HUDEP-2 (cell line): ENCODE results near the gene YTHDC2.
"Not testable (repeated sequence)": the region's sequence is repeated elsewhere in the genome, so short reads cannot be mapped to it uniquely, and the experiment has no call there.

ENCODE experiments used
- DNase-seq, 76 experiments: peaks; one replicate each; lab custom pipeline; 2025; ENCODE audit not compliant: unreplicated experiment in 76 of 76; lab: John Stamatoyannopoulos, UW

The YTHDC2 gene

DNA sequence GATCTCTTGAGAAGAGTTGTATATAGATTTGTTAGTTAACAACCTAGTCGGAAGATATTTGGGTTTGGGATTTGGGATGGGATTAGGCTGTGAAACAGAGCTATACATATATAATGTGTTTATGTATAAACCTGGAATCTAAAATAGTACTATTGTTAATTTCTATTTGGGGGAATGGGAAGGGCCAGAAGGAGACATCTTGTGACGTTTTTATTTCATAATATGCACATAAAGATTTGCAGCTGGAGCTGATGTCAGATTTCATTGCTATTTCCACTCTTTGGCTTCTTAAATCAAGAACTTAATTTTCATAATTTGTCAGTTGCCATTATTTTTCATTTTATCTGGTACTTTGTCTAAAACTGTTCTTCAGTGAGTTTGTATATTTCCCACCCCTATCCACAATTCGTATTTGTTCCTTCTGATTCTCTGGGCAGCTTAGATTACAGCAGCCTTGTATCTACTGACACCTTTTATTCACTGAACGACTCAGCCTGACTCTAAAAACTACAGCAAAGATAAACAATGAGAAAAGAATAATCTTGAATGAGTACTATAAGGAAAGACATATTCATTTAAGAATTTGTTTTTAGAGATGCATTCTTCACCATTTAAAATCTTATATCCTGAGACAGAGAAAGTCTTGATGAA is 86.9 kb downstream of the YTHDC2 start:
- DNase-seq = no peak

DNA sequence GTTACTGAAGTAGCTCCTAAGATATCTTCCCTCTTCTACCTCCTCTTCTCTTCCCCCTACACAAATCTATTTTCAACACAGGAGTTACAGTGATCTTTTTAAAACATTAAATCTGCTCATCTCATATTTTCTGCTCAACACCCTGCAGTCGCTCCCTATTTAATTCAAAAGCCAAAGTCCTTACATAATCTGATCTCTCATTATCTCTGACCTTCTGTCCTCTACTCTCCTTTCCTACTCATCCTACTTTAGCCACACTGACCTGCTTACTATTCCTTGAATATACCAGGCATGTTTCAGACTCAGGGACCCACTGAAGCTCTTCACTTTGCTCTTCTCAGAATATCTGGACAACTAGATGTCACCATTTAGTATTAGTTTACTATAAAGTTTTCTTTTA is 87.9 kb downstream of the YTHDC2 start:
- DNase-seq = no peak

DNA sequence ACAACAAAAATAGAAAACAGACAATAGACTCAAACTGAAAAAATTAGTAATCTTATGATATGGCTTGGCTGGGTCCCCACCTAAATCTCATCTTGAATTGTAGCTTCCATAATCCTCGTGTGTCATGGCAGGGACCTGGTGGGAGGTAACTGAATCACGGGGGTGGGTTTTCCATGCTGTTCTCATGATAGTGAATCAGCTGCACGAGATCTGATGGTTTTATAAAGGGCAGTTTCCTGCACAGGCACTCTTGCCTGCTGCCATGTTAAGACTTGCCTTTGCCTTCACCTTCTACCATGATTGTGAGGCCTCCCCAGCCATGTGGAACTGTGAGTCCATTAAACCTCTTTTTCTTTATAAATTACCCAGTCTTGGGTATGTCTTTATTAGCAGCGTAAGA is 89.8 kb downstream of the YTHDC2 start:
- not testable (repeated sequence) for DNase-seq

DNA sequence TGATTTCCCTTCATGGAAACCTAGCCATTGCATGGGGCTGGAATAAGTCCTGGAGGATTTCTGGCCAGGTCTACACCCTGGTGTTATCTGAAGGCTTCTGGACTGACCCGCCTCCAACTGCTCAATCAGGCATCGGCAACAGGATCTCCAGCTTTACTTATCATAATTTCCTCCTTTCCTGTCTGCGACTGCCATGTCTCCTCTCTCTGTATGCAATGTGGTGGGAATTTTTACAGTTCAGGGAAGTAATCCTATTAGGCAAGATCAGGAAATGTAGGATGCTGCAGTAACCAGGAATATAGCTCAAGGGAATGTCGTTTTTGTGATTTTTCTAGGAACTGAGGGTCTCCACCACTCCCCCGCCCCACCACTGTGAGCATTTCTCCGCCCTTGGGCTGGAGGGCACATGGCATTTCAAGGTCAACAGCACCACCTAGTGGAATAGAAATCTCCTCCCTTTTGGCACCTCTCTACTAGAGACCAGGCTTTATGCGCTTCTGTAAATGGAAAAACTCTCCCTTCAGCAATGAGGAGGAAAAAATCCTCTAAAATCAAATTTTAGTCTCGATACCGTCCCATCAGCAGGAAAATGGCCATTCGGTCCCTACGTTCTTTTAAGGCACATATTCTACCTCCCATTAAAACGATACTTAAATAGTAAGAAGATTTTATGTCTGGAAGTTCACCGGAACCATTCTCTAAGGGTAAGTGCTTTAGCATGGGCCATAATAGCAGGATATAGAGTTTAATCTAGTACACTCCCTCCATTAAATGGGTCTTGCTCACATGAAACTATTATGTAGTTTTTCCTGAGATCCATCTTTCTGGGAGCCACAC is 93.0 kb downstream of the YTHDC2 start:
- peak in 43 of 76 experiments; percentile 1 to 75 (median 29) for DNase-seq

DNA sequence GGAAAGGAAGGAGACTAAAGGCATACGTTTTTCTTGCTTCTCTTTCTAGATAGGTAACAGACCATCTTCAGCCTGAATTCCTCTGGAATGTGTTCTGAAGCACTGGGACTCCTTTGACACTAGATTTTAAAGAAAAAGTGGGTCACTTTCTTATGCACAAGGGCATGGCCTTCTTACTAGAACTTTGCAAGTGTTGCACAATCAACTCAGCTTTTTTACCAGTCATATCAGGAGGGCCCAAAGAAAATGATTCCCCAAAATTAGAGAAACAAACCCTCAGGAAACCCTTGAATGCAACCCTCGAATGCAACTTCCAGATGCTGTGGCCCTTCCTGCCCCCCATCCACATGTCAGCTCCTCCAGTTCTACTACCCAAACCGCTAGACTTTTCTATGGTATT is 93.9 kb downstream of the YTHDC2 start:
- no peak for DNase-seq

DNA sequence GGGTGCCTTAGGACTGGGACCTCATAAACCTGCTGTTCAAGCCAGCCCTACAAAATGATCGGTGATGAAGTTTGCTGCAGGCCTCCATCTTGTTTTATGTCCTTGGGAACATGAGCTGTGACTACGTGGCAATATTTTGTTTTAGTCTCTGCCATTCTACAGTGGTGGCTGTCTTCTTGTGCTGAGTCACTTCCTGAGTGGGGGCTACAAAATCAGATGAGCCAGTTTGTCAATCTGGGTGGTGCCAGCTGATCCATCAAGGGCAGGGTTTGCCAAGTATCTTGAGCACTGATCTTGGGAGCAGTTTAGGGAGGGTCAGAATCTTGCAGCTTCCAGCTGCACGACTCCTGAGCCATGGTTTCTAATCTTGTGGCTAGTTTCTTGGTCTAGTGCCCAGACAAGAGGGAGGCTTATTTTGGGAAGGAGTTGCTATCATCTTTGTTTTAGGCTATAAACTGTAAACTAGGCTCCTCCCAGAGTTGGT is 94.7 kb downstream of the YTHDC2 start:
- peak in 73 of 76 experiments; percentile 11 to 91 (median 62) for DNase-seq

DNA sequence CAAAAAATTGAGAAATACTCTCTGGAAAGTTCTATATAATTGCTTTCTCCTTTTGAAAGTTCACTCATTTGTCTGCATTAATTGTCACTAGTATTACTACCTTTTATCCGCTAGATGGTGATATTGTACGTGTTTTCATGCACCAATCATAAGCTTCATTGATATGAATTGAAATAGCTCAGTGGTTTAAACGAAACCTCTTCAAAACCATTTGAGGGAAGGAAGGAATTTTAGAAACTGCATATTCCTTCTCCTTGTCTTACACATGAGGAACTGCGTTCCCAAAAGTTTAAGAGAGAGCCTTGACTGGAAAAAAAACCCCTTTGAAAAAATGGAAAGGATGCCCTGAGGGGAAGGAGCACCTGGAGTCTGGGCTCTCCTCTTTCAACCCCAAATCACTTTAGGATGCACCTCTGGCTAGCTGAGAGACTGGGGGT is 98.6 kb downstream of the YTHDC2 start:
- peak in 9 of 76 experiments; percentile 3 to 29 (median 8) for DNase-seq

DNA sequence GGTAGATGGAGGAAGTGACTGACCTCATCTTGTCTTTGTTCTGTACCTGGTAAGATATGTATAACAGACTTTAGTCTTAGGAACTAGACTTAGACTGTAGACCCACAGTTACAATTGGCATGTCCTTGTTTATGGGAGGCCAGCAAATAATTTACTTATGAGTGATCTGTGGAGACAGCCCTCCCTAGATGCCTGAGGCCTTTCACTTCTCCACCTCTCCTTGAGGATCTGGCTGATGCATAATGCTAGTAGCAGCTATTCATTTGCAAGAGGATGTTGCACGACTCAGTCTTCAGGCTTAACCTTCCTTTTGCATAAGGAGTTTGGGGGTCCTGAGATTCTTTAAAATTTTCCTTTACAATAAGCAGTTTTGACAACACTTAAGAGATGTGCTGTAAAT is 100.7 kb downstream of the YTHDC2 start:
- DNase-seq = no peak

DNA sequence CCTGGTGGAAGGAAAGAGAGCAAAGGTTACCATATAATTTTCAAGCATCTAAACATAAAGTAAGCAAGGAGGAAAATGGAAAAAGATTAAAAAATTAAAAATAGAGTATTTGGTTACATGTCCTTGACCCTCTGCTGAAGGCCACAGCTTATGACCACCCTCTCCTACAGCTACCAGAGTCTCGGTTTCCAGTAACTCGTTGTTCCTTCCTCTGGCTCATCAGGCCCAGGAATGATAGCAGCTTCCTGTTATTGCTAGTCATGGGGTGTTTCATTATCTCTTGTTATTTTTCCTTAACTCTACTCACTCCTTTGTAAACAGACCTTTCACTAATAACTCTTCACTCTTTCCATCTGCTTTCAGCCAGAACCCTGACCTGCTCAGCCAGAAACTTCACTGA is 102.2 kb downstream of the YTHDC2 start:
- no peak for DNase-seq

DNA sequence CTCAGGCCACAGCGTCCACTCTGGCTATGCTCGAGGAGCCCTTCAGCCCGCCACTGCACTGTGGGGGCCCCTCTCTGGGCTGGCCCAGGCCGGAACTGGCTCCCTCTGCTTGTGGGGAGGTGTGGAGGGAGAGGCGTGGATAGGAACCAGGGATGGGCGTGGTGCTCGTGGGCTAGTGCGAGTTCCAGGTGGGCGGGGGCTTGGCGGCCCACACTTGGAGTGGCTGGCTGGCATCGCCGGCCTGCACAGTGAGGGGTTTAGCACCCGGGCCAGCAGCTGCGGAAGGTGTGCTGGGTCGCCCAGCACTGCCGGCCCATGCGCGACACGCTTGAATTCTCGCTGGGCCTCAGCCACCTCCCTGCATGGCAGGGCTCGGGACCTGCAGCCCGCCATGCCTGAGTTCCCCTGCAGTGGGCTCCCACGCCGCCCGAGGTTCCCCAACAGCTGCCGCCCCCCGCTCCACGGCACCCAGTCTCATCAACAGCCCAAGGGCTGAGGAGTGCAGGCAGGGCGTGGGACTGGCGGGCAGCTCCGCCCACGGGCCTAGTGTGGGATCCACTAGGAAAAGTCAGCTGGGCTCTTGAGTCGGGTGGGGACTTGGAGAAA is 103.8 kb downstream of the YTHDC2 start:
- DNase-seq = no peak

DNA sequence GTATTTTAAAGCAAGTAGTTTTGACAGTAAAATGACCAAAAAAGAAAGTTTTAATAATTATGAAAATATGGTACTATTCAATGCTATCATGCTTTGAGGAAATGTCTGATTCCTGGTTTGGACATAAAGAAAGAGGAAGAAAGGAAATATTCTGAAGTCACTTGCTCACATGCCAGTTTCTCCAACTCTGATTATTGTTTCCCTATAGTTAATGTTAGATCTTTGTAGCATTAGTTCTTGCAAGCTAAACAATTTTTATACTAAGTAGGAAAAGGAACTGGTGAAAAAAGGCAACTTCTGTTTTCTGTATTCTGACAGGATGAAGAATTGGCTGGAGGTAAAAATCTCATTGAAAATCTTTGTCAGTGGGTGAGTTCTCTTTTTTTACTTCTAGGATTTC is 119.5 kb downstream of the YTHDC2 start:
- DNase-seq = no peak

DNA sequence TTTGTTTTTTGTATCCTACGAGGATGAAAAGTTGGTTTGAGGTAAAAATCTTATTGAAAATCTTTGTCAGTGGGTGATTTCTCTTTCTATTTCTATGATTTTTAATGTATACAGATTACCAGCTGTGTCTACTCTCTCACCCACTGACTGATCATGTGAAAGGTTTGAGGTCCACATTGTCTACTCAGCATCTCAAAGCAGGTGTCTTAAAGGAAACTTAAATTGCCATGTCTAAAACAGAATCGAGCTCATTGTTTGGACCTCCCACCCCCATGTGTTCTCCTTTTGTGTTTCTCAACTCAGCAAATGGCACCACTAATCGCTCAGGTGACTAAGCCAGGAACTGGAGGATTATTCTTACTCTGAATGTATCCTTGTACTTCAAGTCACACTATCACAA is 121.5 kb downstream of the YTHDC2 start:
- no peak for DNase-seq

DNA sequence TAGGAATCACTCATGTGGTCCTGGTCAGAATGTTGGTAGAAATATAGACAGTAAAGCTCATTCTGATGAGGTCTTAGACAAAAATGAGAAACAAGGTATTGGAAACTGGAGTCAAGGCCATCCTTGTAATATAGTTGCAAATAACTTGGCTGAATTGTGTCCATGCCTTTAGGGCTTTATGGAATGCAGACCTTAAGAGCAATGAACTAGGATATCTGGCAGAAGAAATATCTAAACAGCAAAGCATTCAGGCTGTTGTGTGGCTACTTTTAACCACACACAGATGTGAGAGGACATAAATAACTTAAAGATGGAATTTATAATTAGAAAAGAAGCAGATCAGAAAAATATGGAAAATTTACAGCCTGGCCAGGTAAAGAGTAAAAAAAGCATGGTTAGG is 128.2 kb downstream of the YTHDC2 start:
- no peak for DNase-seq
